ENCODE data around the gene PFDN1. TPM values are rescaled to one million over a fixed set of nuclear protein-coding genes. Genes with fewer than 3 reads are reported as not detected.

Gene PFDN1
- total RNA-seq, 1 donor from 2014 or later = 135 TPM

DNA sequence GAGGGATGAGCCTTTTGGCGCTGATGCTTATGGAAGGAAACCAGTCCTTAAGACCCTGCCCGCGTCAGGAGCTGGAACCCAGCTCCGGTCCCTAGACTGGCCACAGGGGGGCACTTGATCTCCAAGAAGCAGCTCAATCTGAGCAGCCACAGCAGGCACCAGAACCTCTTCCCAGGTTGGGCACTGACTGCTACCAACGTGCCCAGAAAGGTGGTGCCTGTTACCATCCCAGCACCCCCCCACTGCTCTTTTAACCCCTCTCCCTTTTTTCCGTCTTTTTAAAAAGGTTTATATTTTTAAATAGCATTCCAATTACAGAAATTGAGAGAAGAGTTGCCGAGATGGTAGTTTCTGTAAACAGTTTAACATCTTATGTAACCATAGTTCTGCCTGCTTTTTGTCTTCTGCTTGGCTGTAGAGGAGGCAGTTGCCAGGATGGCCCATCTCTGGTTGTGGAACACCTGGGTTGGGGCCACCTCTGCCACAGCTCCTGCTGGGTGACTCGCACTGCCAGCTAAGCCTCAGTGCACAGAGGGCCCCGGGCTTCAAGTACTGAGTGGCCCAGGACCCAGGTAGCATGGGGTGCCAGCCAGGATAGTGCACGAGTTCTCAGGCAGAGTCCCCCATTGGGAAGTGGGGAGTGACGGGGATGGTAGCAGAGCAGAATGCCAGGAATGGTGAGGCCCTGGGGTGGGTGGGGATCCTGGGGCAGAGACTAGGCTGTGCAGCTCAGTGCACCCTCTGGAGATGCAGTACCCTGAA, 62.8 kb downstream of the PFDN1 start:
- no peak overlapping the region for H3K27ac ChIP-seq
- intact Hi-C loops (cut with DNase I) = loop anchor here (2.0 to 10.0 kb wide), 4 partner anchors 57 to 405 kb away; partner anchors contain the start of genes CYSTM1, IK and NDUFA2
- H3K4me1 ChIP-seq = peaks cover 10 to 21% of the 10 kb centered on the region in 2 donors
- DNase-seq (ENCODE audit: low spot score in 2 of 2) = no peak
- TF ChIP-seq, protein P1, sequence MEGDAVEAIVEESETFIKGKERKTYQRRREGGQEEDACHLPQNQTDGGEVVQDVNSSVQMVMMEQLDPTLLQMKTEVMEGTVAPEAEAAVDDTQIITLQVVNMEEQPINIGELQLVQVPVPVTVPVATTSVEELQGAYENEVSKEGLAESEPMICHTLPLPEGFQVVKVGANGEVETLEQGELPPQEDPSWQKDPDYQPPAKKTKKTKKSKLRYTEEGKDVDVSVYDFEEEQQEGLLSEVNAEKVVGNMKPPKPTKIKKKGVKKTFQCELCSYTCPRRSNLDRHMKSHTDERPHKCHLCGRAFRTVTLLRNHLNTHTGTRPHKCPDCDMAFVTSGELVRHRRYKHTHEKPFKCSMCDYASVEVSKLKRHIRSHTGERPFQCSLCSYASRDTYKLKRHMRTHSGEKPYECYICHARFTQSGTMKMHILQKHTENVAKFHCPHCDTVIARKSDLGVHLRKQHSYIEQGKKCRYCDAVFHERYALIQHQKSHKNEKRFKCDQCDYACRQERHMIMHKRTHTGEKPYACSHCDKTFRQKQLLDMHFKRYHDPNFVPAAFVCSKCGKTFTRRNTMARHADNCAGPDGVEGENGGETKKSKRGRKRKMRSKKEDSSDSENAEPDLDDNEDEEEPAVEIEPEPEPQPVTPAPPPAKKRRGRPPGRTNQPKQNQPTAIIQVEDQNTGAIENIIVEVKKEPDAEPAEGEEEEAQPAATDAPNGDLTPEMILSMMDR (IDR thresholded peaks at IDR 0.05) = peak; percentile 61 to 69 (median 68)
- H3K4me3 ChIP-seq = no peak overlapping the region
- H3K27me3 ChIP-seq = no peaks in the 10 kb centered on the region
- H3K9me3 ChIP-seq = no peaks in the 10 kb centered on the region
- peaks cover 0 to 8% of the 10 kb centered on the region in 2 donors for H3K36me3 ChIP-seq

DNA sequence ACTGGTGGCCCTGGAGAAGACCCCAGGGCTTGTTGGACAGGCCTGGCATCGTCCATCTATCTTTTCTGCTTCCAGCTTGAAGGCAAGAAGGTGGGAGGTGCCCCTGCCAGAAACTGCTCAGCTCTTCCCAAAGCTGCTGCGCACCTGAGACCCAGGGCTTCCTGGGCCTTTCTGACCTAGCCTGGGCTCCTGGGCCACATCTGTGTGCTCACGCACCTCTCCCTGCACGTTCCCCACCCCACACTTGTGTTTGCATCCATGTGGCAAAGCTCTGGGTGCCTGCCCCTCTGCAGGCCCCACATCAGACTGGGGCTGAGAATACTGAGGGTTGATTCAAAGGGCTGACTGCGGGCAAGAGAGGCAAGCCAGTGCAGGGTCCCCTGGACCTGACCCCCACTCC, 63.4 kb downstream of the PFDN1 start:
- Histone ChIP-seq H3K4me3 (no peak overlapping the region), H3K9me3 (no peaks in the 10 kb centered on the region), H3K27ac (no peak overlapping the region), H3K36me3 (peaks cover 0 to 8% of the 10 kb centered on the region in 2 donors), H3K4me1 (peaks cover 10 to 21% of the 10 kb centered on the region in 2 donors), H3K27me3 (no peaks in the 10 kb centered on the region)
- TF ChIP-seq, protein P1 (IDR thresholded peaks at IDR 0.05) = no peak
- intact Hi-C loops (cut with DNase I) = no loop called here
- no peak for DNase-seq (ENCODE audit: low spot score in 2 of 2)

DNA sequence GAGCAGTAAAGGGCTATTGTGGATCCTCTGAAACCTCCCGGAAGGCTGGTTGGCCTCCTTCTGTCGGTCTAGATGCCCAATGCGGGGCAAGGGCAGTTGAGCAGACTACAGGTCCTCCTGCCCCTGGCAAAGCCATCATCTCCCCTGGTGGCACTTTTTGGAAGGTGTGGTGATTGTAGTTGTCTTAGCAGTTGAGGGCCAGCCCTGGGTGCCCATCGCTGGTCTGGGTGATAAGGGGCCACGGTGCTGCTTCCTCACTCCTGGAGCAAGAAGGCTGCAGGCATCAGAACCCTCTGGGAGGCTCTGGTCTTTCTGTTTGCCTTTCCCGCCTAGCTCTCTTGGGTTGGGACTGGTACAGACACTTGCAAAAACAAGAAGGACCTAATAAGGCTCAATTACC, 64.1 kb downstream of the PFDN1 start:
- intact Hi-C loops (cut with DNase I) = no loop called here
- Histone ChIP-seq H3K4me3 (no peak overlapping the region), H3K4me1 (peaks cover 10 to 21% of the 10 kb centered on the region in 2 donors), H3K9me3 (no peaks in the 10 kb centered on the region), H3K36me3 (peaks cover 0 to 6% of the 10 kb centered on the region in 2 donors), H3K27ac (no peak overlapping the region), H3K27me3 (no peaks in the 10 kb centered on the region)
- no peak for DNase-seq (ENCODE audit: low spot score in 2 of 2)
- TF ChIP-seq, protein P1 (IDR thresholded peaks at IDR 0.05) = no peak

- Histone ChIP-seq H3K9me3 (no peaks in the 10 kb centered on the region), H3K36me3 (no peaks in the 10 kb centered on the region), H3K4me3 (no peak overlapping the region), H3K4me1 (peaks cover 10 to 21% of the 10 kb centered on the region in 2 donors), H3K27me3 (no peaks in the 10 kb centered on the region), H3K27ac (no peak overlapping the region)
- no peak for DNase-seq (ENCODE audit: low spot score in 2 of 2)
- intact Hi-C loops (cut with DNase I) = no loop called here
- TF ChIP-seq, protein P1 (IDR thresholded peaks at IDR 0.05) = no peak
Observed at GRCh38 chr5:140236891-140237598, 65.9 kb downstream of the PFDN1 start.

GRCh38 chr5:140235791-140236551, 66.9 kb downstream of the PFDN1 start:
- TF ChIP-seq, protein P1 (IDR thresholded peaks at IDR 0.05) = no peak
- no peak for DNase-seq (ENCODE audit: low spot score in 2 of 2)
- no peak overlapping the region for H3K4me3 ChIP-seq
- H3K9me3 ChIP-seq = no peaks in the 10 kb centered on the region
- intact Hi-C loops (cut with DNase I) = no loop called here
- no peaks in the 10 kb centered on the region for H3K27me3 ChIP-seq
- peaks cover 2 to 12% of the 10 kb centered on the region in 2 donors for H3K4me1 ChIP-seq
- no peaks in the 10 kb centered on the region for H3K36me3 ChIP-seq
- H3K27ac ChIP-seq = no peak overlapping the region
